K562 (cell line): ENCODE measurements around the gene MMP24. TPM values are rescaled to one million over a fixed set of nuclear protein-coding genes. Genes with fewer than 3 reads are reported as not detected.

Experiments used
- BHLHE40 ChIP-seq: IDR thresholded peaks from 2 replicates; pipeline ENCODE4 v1.6.1; 2011; ENCODE audit warnings: low read length, improper control_type of control experiment
- EP400 ChIP-seq: fragments of 450-650 bp; IDR thresholded peaks from 2 replicates; pipeline ENCODE4 v1.6.1; 2017; ENCODE audit warnings: antibody characterized with exemption, mild to moderate bottlenecking, moderate library complexity
- GATAD2A ChIP-seq: fragments of 450-650 bp; IDR thresholded peaks from 2 replicates; pipeline ENCODE4 v1.6.1; 2017
- HDGF ChIP-seq: fragments of 450-650 bp; IDR thresholded peaks from 2 replicates; pipeline ENCODE4 v1.6.1; 2016
- MLLT1 ChIP-seq, 2 experiments: fragments of 450-650 bp; IDR thresholded peaks; 2 replicates each; pipeline ENCODE4 v1.6.1; 2016
- OTX1 ChIP-seq: fragments of 450-650 bp; formaldehyde crosslinking; IDR thresholded peaks from 2 replicates; pipeline ENCODE4 v1.4.0; 2022; ENCODE audit warnings: mild to moderate bottlenecking
- PCBP1 ChIP-seq: fragments of 200-400 bp; formaldehyde crosslinking; IDR thresholded peaks from 2 replicates; pipeline ENCODE4 v1.6.1; 2018; ENCODE audit warnings: mild to moderate bottlenecking, low read depth, low read length; ENCODE audit not compliant: poor library complexity, severe bottlenecking
- RB1 ChIP-seq: fragments of 450-650 bp; IDR thresholded peaks from 2 replicates; pipeline ENCODE4 v1.6.1; 2017; ENCODE audit warnings: low read depth, mild to moderate bottlenecking
- RBBP5 ChIP-seq: fragments of 200-600 bp; sonication (generic); IDR thresholded peaks from 2 replicates; pipeline ENCODE4 v1.6.1; 2012; ENCODE audit warnings: borderline replicate concordance, mild to moderate bottlenecking, low read length, control low read depth, inconsistent platforms; ENCODE audit not compliant: insufficient read depth, poor library complexity, severe bottlenecking
- RBM25 ChIP-seq: fragments of 200-400 bp; formaldehyde crosslinking; IDR thresholded peaks from 2 replicates; pipeline ENCODE4 v1.6.1; 2018; ENCODE audit warnings: low read length, low read depth, moderate library complexity; ENCODE audit not compliant: severe bottlenecking
- RFX7 ChIP-seq: fragments of 250-450 bp; sonication (Bioruptor Pico); IDR thresholded peaks from 2 replicates; pipeline ENCODE4 v1.5.1; 2021; ENCODE audit warnings: mild to moderate bottlenecking
- RHOXF2B ChIP-seq: fragments of 250-450 bp; sonication (Bioruptor Pico); conservative IDR thresholded peaks from 2 replicates; pipeline ENCODE4 v1.5.1; 2021
- SMARCB1 ChIP-seq: IDR thresholded peaks from 2 replicates; pipeline ENCODE4 v1.6.1; 2011; ENCODE audit warnings: improper control_type of control experiment, low read depth; ENCODE audit not compliant: insufficient read length
- SRSF1 ChIP-seq: fragments of 200-400 bp; formaldehyde crosslinking; IDR thresholded peaks from 2 replicates; pipeline ENCODE4 v1.6.1; 2017; ENCODE audit warnings: mild to moderate bottlenecking, low read depth, low read length, moderate library complexity
- STAT5A ChIP-seq: IDR thresholded peaks from 2 replicates; pipeline ENCODE4 v1.6.1; 2012; ENCODE audit warnings: low read length, inconsistent platforms, borderline replicate concordance
- ZBTB7A ChIP-seq: IDR thresholded peaks from 2 replicates; pipeline ENCODE4 v1.6.1; 2011; ENCODE audit warnings: low read depth, mild to moderate bottlenecking, low read length, moderate library complexity, borderline replicate concordance; ENCODE audit not compliant: control insufficient read depth
- ZC3H4 ChIP-seq: sonication (generic); formaldehyde crosslinking; IDR thresholded peaks from 2 replicates; pipeline ENCODE4 v1.9.0; 2021; ENCODE audit warnings: missing genetic modification reagents, borderline replicate concordance
- ZEB2 ChIP-seq: fragments of 450-650 bp; IDR thresholded peaks from 2 replicates; pipeline ENCODE4 v1.6.1; 2016
- ZNF175 ChIP-seq: fragments of 200-800 bp; sonication (Bioruptor generic); IDR thresholded peaks from 2 replicates; pipeline ENCODE4 v1.6.1; 2016; ENCODE audit warnings: low read depth, mild to moderate bottlenecking, missing genetic modification characterization, missing compliant biosample characterization
- polyA plus RNA-seq, 8 experiments: library from polyadenylated mRNA; depleted of rRNA in 4 of 8; stranded (reverse) in 5 of 8; unstranded in 3 of 8; fragments of >200 nt; fragmentation: Nextera tagmentation in 2 of 8; fragmentation: Illumina TruSeq in 1 of 8; extraction: Ambion mirVana in 2 of 8; extraction: Trizol in 1 of 8; gene quantifications; 2 replicates each; pipeline versions ENCODE4 v1.2.1 to v1.2.3, GENCODE V29; 2011 to 2014; ENCODE audit warnings: inconsistent platforms in 1 of 8, missing spikeins in 1 of 8
- total RNA-seq, 7 experiments: library from RNA; depleted of rRNA in 6 of 7; stranded (reverse); fragments of >200 nt in 6 of 7; fragmentation: Illumina TruSeq in 2 of 7; extraction: Trizol in 2 of 7; gene quantifications; 2 replicates each; pipeline versions ENCODE4 v1.2.1 to v1.2.3, GENCODE V29; 2011 to 2021; ENCODE audit warnings: low replicate concordance in 1 of 7
- TF ChIP-seq, protein P1 (sequence below): fragments of 250-450 bp; sonication (Bioruptor Pico); IDR thresholded peaks from 2 replicates; pipeline ENCODE4 v1.8.0; 2022; ENCODE audit warnings: moderate library complexity, mild to moderate bottlenecking, inconsistent platforms
- TF ChIP-seq, protein P2 (sequence below), 2 experiments: IDR thresholded peaks; 2 replicates each; pipeline ENCODE4 v1.6.1; 2011; ENCODE audit warnings: borderline replicate concordance in 1 of 2, control low read depth in 1 of 2, low read depth in 1 of 2, low read length in 1 of 2, mild to moderate bottlenecking in 1 of 2, mixed read lengths in 1 of 2, moderate library complexity in 1 of 2; ENCODE audit not compliant: insufficient read depth in 1 of 2, insufficient read length in 1 of 2, poor library complexity in 1 of 2, severe bottlenecking in 1 of 2; ENCODE audit errors: extremely low read depth in 1 of 2
- TF ChIP-seq, protein P3 (sequence below): IDR thresholded peaks from 2 replicates; pipeline ENCODE4 v1.6.1; 2011; ENCODE audit warnings: borderline replicate concordance, low read depth, mild to moderate bottlenecking, moderate library complexity, low read length; ENCODE audit not compliant: insufficient read depth, poor library complexity, severe bottlenecking

The MMP24 gene
- total and polyA plus RNA-seq, 9 of the 15 experiments (the other 6 are each of a cell fraction or from before 2014, with no cell fraction given): 0.03 to 0.07 (median 0.03) TPM; not detected in 6

GRCh38 chr20:35284992-35285805 is 58.7 kb downstream of the MMP24 start (continued):
- no peak for TF ChIP-seq RFX7 (CRISPR knock-in tag)
- no peak for TF ChIP-seq ZEB2
- TF ChIP-seq RHOXF2B (CRISPR knock-in tag): no peak
- TF ChIP-seq SMARCB1: no peak
- TF ChIP-seq ZBTB7A: no peak; the same call in 1 of the 2 replicates
- no peak for TF ChIP-seq GATAD2A
- TF ChIP-seq HDGF: 0 out of 2 replicates have a peak, but pooled peaks have one; percentile 34
- TF ChIP-seq ZNF175 (CRISPR knock-in tag): peak; percentile 41; the same call in 1 of the 2 replicates
- TF ChIP-seq OTX1 (CRISPR knock-in tag): peak; percentile 61; the same call in 1 of the 2 replicates
- TF ChIP-seq, protein P1, sequence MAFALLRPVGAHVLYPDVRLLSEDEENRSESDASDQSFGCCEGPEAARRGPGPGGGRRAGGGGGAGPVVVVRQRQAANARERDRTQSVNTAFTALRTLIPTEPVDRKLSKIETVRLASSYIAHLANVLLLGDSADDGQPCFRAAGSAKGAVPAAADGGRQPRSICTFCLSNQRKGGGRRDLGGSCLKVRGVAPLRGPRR (CRISPR knock-in tag): no peak
- no peak for TF ChIP-seq RB1
- no peak for TF ChIP-seq PCBP1
- TF ChIP-seq, protein P2, sequence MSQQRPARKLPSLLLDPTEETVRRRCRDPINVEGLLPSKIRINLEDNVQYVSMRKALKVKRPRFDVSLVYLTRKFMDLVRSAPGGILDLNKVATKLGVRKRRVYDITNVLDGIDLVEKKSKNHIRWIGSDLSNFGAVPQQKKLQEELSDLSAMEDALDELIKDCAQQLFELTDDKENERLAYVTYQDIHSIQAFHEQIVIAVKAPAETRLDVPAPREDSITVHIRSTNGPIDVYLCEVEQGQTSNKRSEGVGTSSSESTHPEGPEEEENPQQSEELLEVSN (IDR thresholded peaks at IDR 0.05; ENCODE audit: borderline replicate concordance in 1 of 2, extremely low read depth in 1 of 2, insufficient read depth in 1 of 2, insufficient read length in 1 of 2, low read depth in 1 of 2, low read length in 1 of 2, poor library complexity in 1 of 2, severe bottlenecking in 1 of 2): no peak
- TF ChIP-seq EP400: no peak
- TF ChIP-seq RBBP5: no peak
- TF ChIP-seq SRSF1: no peak
- TF ChIP-seq MLLT1 (IDR thresholded peaks at IDR 0.05): peak in 1 of 2 experiments; percentile 49; a peak in 1 of 4 replicates
- TF ChIP-seq ZC3H4 (CRISPR knock-in tag): no peak
- TF ChIP-seq RBM25: no peak
- no peak for TF ChIP-seq STAT5A
- TF ChIP-seq, protein P3, sequence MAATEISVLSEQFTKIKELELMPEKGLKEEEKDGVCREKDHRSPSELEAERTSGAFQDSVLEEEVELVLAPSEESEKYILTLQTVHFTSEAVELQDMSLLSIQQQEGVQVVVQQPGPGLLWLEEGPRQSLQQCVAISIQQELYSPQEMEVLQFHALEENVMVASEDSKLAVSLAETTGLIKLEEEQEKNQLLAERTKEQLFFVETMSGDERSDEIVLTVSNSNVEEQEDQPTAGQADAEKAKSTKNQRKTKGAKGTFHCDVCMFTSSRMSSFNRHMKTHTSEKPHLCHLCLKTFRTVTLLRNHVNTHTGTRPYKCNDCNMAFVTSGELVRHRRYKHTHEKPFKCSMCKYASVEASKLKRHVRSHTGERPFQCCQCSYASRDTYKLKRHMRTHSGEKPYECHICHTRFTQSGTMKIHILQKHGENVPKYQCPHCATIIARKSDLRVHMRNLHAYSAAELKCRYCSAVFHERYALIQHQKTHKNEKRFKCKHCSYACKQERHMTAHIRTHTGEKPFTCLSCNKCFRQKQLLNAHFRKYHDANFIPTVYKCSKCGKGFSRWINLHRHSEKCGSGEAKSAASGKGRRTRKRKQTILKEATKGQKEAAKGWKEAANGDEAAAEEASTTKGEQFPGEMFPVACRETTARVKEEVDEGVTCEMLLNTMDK: no peak
- TF ChIP-seq BHLHE40: no peak
